ENCODE data around the gene PSAP.

- TF ChIP-seq ATF1 (CRISPR knock-in tag; IDR thresholded peaks at IDR 0.05): no peak
- TF ChIP-seq IRF1 (CRISPR knock-in tag; IDR thresholded peaks at IDR 0.05): no peak
- TF ChIP-seq NR3C1 (CRISPR knock-in tag; conservative IDR thresholded peaks at IDR 0.05; ENCODE audit: low read depth): no peak
- no peak for TF ChIP-seq E2F1 (CRISPR knock-in tag; IDR thresholded peaks at IDR 0.05)
- no peak for TF ChIP-seq CTCF (IDR thresholded peaks at IDR 0.05)
- TF ChIP-seq ATF3 (CRISPR knock-in tag; conservative IDR thresholded peaks at IDR 0.05): no peak
- no peak for TF ChIP-seq MAX (CRISPR knock-in tag; IDR thresholded peaks at IDR 0.05)
- no peak for TF ChIP-seq NFYB (CRISPR knock-in tag; conservative IDR thresholded peaks at IDR 0.05; ENCODE audit: low read depth)
- TF ChIP-seq USF2 (CRISPR knock-in tag; IDR thresholded peaks at IDR 0.05): no peak
Measured at GRCh38 chr10:71842422-71842821, 8.6 kb downstream of the PSAP start.
